Measurements from ENCODE around the gene ATP11A.

The ATP11A gene

GRCh38 chr13:112819111-112819510 is 129.3 kb downstream of the ATP11A start (continued):
- TF ChIP-seq ZNF148 (tag by site-specific recombination; IDR thresholded peaks at IDR 0.05; ENCODE audit: borderline replicate concordance) = no peak
- no peak for TF ChIP-seq BCL6B (tag by site-specific recombination; IDR thresholded peaks at IDR 0.05)
- no peak for TF ChIP-seq PRDM10 (tag by site-specific recombination; IDR thresholded peaks at IDR 0.05)
- no peak for TF ChIP-seq PATZ1 (tag by site-specific recombination; IDR thresholded peaks at IDR 0.05)
- TF ChIP-seq ZFP37 (tag by site-specific recombination; IDR thresholded peaks at IDR 0.05) = no peak
- TF ChIP-seq ZBTB8A (tag by site-specific recombination; IDR thresholded peaks at IDR 0.05) = no peak
- TF ChIP-seq ZNF529 (tag by site-specific recombination; IDR thresholded peaks at IDR 0.05; ENCODE audit: insufficient replicate concordance) = no peak
- no peak for TF ChIP-seq ZNF792 (tag by site-specific recombination; IDR thresholded peaks at IDR 0.05)
- no peak for TF ChIP-seq ZNF558 (tag by site-specific recombination; IDR thresholded peaks at IDR 0.05)
- no peak for TF ChIP-seq ZNF830 (tag by site-specific recombination; IDR thresholded peaks at IDR 0.05; ENCODE audit: low read depth)
- no peak for TF ChIP-seq ZNF19 (tag by site-specific recombination; IDR thresholded peaks at IDR 0.05; ENCODE audit: low read depth)
- TF ChIP-seq ZBTB44 (tag by site-specific recombination; IDR thresholded peaks at IDR 0.05) = no peak
- TF ChIP-seq ZNF76 (tag by site-specific recombination; IDR thresholded peaks at IDR 0.05; ENCODE audit: borderline replicate concordance, low read depth) = no peak

GRCh38 chr13:112819816-112820215 is 130.0 kb downstream of the ATP11A start:
- no peaks in the 10 kb centered on the region for H3K9me3 ChIP-seq (ENCODE audit: control insufficient read depth, insufficient read depth, low read depth, low read length)
- ChIA-PET CTCF (no interaction called here), POLR2A (no interaction called here)
- no peak overlapping the region for H3K27ac ChIP-seq (ENCODE audit: extremely low read depth, low read depth, low read length)
- peaks cover 0 to 59% of the 10 kb centered on the region in 2 experiments; a peak in 1 of 3 replicates for H3K36me3 ChIP-seq (ENCODE audit: control insufficient read depth in 2 of 2, insufficient read depth in 1 of 2, low read length in 2 of 2)
- no peaks in the 10 kb centered on the region for H3K4me1 ChIP-seq (ENCODE audit: control insufficient read depth, insufficient read depth, low read length)
- no peak for TF ChIP-seq ZNF658 (tag by site-specific recombination; IDR thresholded peaks at IDR 0.05)
- no peak for TF ChIP-seq ZNF624 (tag by site-specific recombination; IDR thresholded peaks at IDR 0.05)
- no peak for TF ChIP-seq SCRT2 (tag by site-specific recombination; IDR thresholded peaks at IDR 0.05)
- no peak for TF ChIP-seq ZBTB17 (tag by site-specific recombination; IDR thresholded peaks at IDR 0.05)
- no peak for TF ChIP-seq ZFHX2 (tag by site-specific recombination; conservative IDR thresholded peaks at IDR 0.05)
- TF ChIP-seq KLF7 (tag by site-specific recombination; IDR thresholded peaks at IDR 0.05; ENCODE audit: borderline replicate concordance) = no peak
- TF ChIP-seq ZNF549 (tag by site-specific recombination; IDR thresholded peaks at IDR 0.05) = no peak
- TF ChIP-seq KLF9 (tag by site-specific recombination; IDR thresholded peaks at IDR 0.05; ENCODE audit: low read depth) = no peak
- H3K4me3 ChIP-seq (ENCODE audit: low read depth, low read length) = no peak overlapping the region

Data from HEK293 (cell line).